HCT116 (cell line): ENCODE measurements around the gene RNPS1. TPM values are rescaled to one million over a fixed set of nuclear protein-coding genes. Genes with fewer than 3 reads are reported as not detected.

Experiments
- ATAC-seq: fragments of 200-7000 bp; cut with Tn5 transposase; 2 replicates; pipeline ENCODE4 v1.9.1; 2020; ENCODE audit warnings: mild to moderate bottlenecking, moderate library complexity
- BruUV-seq: library from RNA; stranded (reverse); fragments of 400-500 nt; replicated peaks from 2 replicates; lab custom pipeline; 2021; lab: Mats Ljungman, UMichigan
- CTCF ChIA-PET: fragments of 300-600 bp; sonication (Branson Sonifier 250); formaldehyde crosslinking; loops from one replicate; lab custom pipeline; 2021; ENCODE audit warnings: antibody characterized with exemption; lab: Charles Lee
- POLR2A ChIA-PET: fragments of 300-600, 350-600 bp; sonication (Branson Sonifier 250); formaldehyde crosslinking; loops from one replicate; lab custom pipeline; 2021; ENCODE audit warnings: antibody characterized with exemption; lab: Charles Lee
- RAD21 ChIA-PET, 2 experiments: fragments of 300-600 bp; sonication (Branson Sonifier 250); formaldehyde crosslinking; loops; one replicate each; lab custom pipeline; 2023; ENCODE audit warnings: low total read pairs in 2 of 2; ENCODE audit not compliant: uncharacterized antibody in 2 of 2, unreplicated experiment in 2 of 2, low non-redundant PET in 1 of 2; lab: Charles Lee
- DNase-seq: peaks from one replicate; pipeline ENCODE4 v3.0.0-alpha.2; 2010; ENCODE audit warnings: low read depth, low spot score
- H2AFZ ChIP-seq: fragments of 200-600 bp; shearing (Covaris generic), sonication (generic); 2 replicates; pipeline ENCODE4 v1.6.1; 2017; ENCODE audit warnings: low read depth, mixed run types, mixed read lengths, antibody characterized with exemption, low read length; ENCODE audit not compliant: poor library complexity, severe bottlenecking
- H3K27ac ChIP-seq: 2 replicates; pipeline ENCODE4 v1.5.1; 2012; ENCODE audit warnings: low read depth, low read length
- H3K27me3 ChIP-seq: fragments of 200-600 bp; sonication (generic); 2 replicates; pipeline ENCODE4 v1.6.1; 2016; ENCODE audit warnings: mixed run types, low read length, mixed read lengths; ENCODE audit not compliant: insufficient read depth
- H3K36me3 ChIP-seq, 2 experiments: fragments of 200-500 bp in 1 of 2; fragments of 200-600 bp in 1 of 2; sonication (Bioruptor generic) in 1 of 2; sonication (generic) in 1 of 2; 2 replicates each; pipeline versions ENCODE4 v1.5.1 to v1.6.1; 2014 to 2016; ENCODE audit warnings: low read length in 2 of 2, inconsistent platforms in 1 of 2, mixed read lengths in 1 of 2, mixed run types in 1 of 2; ENCODE audit not compliant: insufficient read depth in 2 of 2, control insufficient read depth in 1 of 2
- H3K4me1 ChIP-seq, 2 experiments: fragments of 200-600 bp in 1 of 2; sonication (generic) in 1 of 2; 2 replicates each; pipeline versions ENCODE4 v1.5.1 to v1.6.1; 2012 to 2017; ENCODE audit warnings: low read length in 2 of 2, inconsistent platforms in 1 of 2, mild to moderate bottlenecking in 1 of 2, mixed read lengths in 1 of 2, mixed run types in 1 of 2, moderate library complexity in 1 of 2; ENCODE audit not compliant: insufficient read depth in 2 of 2, control insufficient read depth in 1 of 2
- H3K4me2 ChIP-seq: fragments of 200-600 bp; sonication (generic); 2 replicates; pipeline ENCODE4 v1.6.1; 2017; ENCODE audit warnings: mixed run types, low read length, mixed read lengths
- H3K4me3 ChIP-seq, 2 experiments: fragments of 200-600 bp in 1 of 2; sonication (generic) in 1 of 2; replicated peaks in 1 of 2; 2 replicates each; pipeline ENCODE4 v1.5.1; 2011 to 2016; ENCODE audit warnings: low read length in 2 of 2, control low read depth in 1 of 2, low read depth in 1 of 2, mild to moderate bottlenecking in 1 of 2, mixed read lengths in 1 of 2, mixed run types in 1 of 2
- H3K79me2 ChIP-seq: fragments of 200-600 bp; sonication (generic); 2 replicates; pipeline ENCODE4 v1.6.1; 2017; ENCODE audit warnings: mild to moderate bottlenecking, mixed run types, low read length, moderate library complexity, mixed read lengths; ENCODE audit not compliant: insufficient read depth
- H3K9ac ChIP-seq: fragments of 200-600 bp; sonication (generic); 2 replicates; pipeline ENCODE4 v1.6.1; 2016; ENCODE audit warnings: low read length, mixed read lengths
- H3K9me2 ChIP-seq: fragments of 200-600 bp; sonication (generic), shearing (Covaris generic); 2 replicates; pipeline ENCODE4 v1.6.1; 2017; ENCODE audit warnings: mixed run types, mild to moderate bottlenecking, moderate library complexity; ENCODE audit not compliant: insufficient read depth
- H3K9me3 ChIP-seq, 2 experiments: fragments of 200-500 bp in 1 of 2; fragments of 200-600 bp in 1 of 2; sonication (Bioruptor generic) in 1 of 2; sonication (generic) in 1 of 2; 2 replicates each; pipeline ENCODE4 v1.6.1; 2014 to 2017; ENCODE audit warnings: low read length in 2 of 2, mixed read lengths in 2 of 2, inconsistent platforms in 1 of 2, low read depth in 1 of 2, mild to moderate bottlenecking in 1 of 2, mixed run types in 1 of 2, moderate library complexity in 1 of 2; ENCODE audit not compliant: control insufficient read depth in 1 of 2, insufficient read depth in 1 of 2
- H4K20me1 ChIP-seq: fragments of 200-600 bp; sonication (generic), shearing (Covaris generic); 2 replicates; pipeline ENCODE4 v1.6.1; 2017; ENCODE audit warnings: mixed run types, mild to moderate bottlenecking, moderate library complexity; ENCODE audit not compliant: insufficient read depth
- RAD21 ChIP-seq: IDR thresholded peaks from 2 replicates; pipeline ENCODE4 v1.6.1; 2012; ENCODE audit warnings: low read depth, mild to moderate bottlenecking
- REST ChIP-seq: IDR thresholded peaks from 2 replicates; pipeline ENCODE4 v1.6.1; 2012; ENCODE audit warnings: low read depth
- ZBTB33 ChIP-seq: IDR thresholded peaks from 2 replicates; pipeline ENCODE4 v1.6.1; 2011; ENCODE audit warnings: mild to moderate bottlenecking, low read length, moderate library complexity; ENCODE audit not compliant: insufficient replicate concordance; ENCODE audit errors: extremely low read depth
- intact Hi-C: fragments of 100-400 bp; cut with micrococcal nuclease; formaldehyde crosslinking; loops from 2 replicates; pipeline ENCODE4 v1.10.0; 2022
- total RNA-seq: library from RNA; stranded (reverse); gene quantifications from one replicate; pipeline ENCODE4 v1.2.1, GENCODE V29; 2021; ENCODE audit not compliant: unreplicated experiment
- TF ChIP-seq, protein P1 (sequence below), 3 experiments: fragments of 200-600 bp in 1 of 3; sonication (generic) in 1 of 3; IDR thresholded peaks in 2 of 3; conservative IDR thresholded peaks in 1 of 3; 2 replicates each; pipeline ENCODE4 v1.5.1; 2012 to 2017; ENCODE audit warnings: low read depth in 2 of 3, low read length in 2 of 3, antibody characterized with exemption in 1 of 3, borderline replicate concordance in 1 of 3, control low read depth in 1 of 3, mild to moderate bottlenecking in 1 of 3, mixed read lengths in 1 of 3, mixed run types in 1 of 3, moderate library complexity in 1 of 3; ENCODE audit not compliant: insufficient read depth in 1 of 3

RNPS1 gene
- total RNA-seq, 1 experiment from 2014 or later, result 257 TPM

DNA sequence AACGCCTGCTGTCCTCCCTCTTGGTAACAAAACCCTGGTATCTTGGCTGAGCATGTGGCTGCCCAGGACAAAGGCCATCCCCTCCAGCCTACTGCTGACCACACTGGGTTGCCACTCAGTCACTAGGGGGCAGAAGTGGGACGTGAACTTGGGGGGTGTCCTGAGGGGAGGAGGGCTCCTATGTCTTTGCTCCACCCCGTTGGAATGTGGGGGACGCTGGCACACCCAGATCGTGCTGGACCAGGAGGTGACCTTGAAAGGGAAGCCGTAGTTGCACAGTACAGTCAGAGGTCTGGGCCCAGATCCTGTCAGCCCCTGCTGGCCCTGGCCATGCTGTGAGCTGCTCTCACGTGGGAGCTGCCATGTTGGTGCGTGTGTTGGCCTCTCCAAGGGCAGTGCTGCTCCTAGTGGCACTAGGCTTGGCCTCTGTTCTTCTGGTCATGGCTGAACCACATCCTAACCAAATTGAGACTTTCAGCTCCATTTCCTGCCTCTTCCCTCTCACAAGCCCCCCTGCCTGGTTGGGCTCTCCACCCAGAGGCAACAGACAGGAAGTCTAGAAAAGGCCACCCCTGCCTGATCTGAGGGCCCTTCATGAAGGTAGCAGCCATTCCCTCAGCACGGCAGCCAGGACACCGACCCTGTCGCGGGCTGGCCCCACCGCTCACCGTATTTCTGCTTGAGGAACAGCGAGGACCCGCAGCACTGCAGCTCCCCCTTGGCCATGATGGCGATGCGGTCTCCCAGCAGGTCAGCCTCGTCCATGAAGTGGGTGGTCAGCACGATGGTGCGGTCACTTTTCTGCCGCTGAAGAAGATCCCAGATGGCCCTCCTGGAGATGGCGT lies 29.0 kb upstream of the RNPS1 start:
- Histone ChIP-seq H3K9ac (no peak overlapping the region), H3K79me2 (no peaks in the 10 kb centered on the region), H3K4me2 (no peak overlapping the region), H3K4me3 (no peak overlapping the region), H2AFZ (no peak overlapping the region), H3K36me3 (no peaks in the 10 kb centered on the region), H3K27ac (no peak overlapping the region), H3K9me3 (no peaks in the 10 kb centered on the region), H3K9me2 (no peaks in the 10 kb centered on the region), H3K27me3 (no peaks in the 10 kb centered on the region), H4K20me1 (no peaks in the 10 kb centered on the region), H3K4me1 (peaks cover 4% of the 10 kb centered on the region in 2 experiments; a peak in 2 of 4 replicates)
- ChIA-PET CTCF (interaction anchor here (1.0 kb wide), 1 partner anchor 203 kb away, joined by 4 read pairs; no protein-coding TSS in a partner anchor), POLR2A (no interaction called here), RAD21 (no interaction called here)
- ATAC-seq, result peak; percentile 90
- BruUV-seq, result no TSS peak
- intact Hi-C loops, result loop anchor here (10.0 kb wide), 1 partner anchor 128 kb away; the partner anchor contains the start of gene CCNF
- DNase-seq, result peak; percentile 8
- TF ChIP-seq, protein P1, sequence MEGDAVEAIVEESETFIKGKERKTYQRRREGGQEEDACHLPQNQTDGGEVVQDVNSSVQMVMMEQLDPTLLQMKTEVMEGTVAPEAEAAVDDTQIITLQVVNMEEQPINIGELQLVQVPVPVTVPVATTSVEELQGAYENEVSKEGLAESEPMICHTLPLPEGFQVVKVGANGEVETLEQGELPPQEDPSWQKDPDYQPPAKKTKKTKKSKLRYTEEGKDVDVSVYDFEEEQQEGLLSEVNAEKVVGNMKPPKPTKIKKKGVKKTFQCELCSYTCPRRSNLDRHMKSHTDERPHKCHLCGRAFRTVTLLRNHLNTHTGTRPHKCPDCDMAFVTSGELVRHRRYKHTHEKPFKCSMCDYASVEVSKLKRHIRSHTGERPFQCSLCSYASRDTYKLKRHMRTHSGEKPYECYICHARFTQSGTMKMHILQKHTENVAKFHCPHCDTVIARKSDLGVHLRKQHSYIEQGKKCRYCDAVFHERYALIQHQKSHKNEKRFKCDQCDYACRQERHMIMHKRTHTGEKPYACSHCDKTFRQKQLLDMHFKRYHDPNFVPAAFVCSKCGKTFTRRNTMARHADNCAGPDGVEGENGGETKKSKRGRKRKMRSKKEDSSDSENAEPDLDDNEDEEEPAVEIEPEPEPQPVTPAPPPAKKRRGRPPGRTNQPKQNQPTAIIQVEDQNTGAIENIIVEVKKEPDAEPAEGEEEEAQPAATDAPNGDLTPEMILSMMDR (IDR thresholded peaks at IDR 0.05 in 2 of 3, conservative IDR thresholded peaks at IDR 0.05 in 1 of 3; ENCODE audit: borderline replicate concordance in 1 of 3, insufficient read depth in 1 of 3, low read depth in 2 of 3, low read length in 2 of 3), result peak; percentile 42 to 61 (median 51); a peak in 5 of 6 replicates
- TF ChIP-seq RAD21 (peak; percentile 71), REST (no peak), ZBTB33 (no peak)
